Activated CD8-positive, alpha-beta T cell treated with anti-CD3 and anti-CD28 coated beads for 36 hours (primary cell): ENCODE results near the gene NAA80. TPM values are rescaled to one million over a fixed set of nuclear protein-coding genes. Genes with fewer than 3 reads are reported as not detected.
"Not testable (repeated sequence)": the region's sequence is repeated elsewhere in the genome, so short reads cannot be mapped to it uniquely, and the experiment has no call there.

Source experiments
- ATAC-seq: fragments of 200-7000 bp; cut with Tn5 transposase; one replicate; pipeline ENCODE4 v1.10.0; 2021; ENCODE audit warnings: mild to moderate bottlenecking, moderate library complexity
- CTCF ChIA-PET: fragments of 350-600 bp; sonication (Branson Sonifier 250); formaldehyde crosslinking; loops from one replicate; lab custom pipeline; 2021; ENCODE audit warnings: antibody characterized with exemption; lab: Charles Lee
- POLR2A ChIA-PET: fragments of 350-600 bp; sonication (Branson Sonifier 250); formaldehyde crosslinking; loops from one replicate; lab custom pipeline; 2021; ENCODE audit warnings: antibody characterized with exemption; lab: Charles Lee
- DNase-seq: peaks from one replicate; pipeline ENCODE4 v3.0.0-alpha.2; 2020
- H3K27ac Mint-ChIP-seq: one replicate; pipeline ENCODE4 v1.8.0; 2021; ENCODE audit warnings: mild to moderate bottlenecking, mixed read lengths
- H3K27me3 Mint-ChIP-seq: one replicate; pipeline ENCODE4 v1.8.0; 2021; ENCODE audit warnings: mixed read lengths
- H3K36me3 Mint-ChIP-seq: one replicate; pipeline ENCODE4 v1.8.0; 2021; ENCODE audit warnings: low read depth, mixed read lengths
- H3K4me1 Mint-ChIP-seq: one replicate; pipeline ENCODE4 v1.8.0; 2021; ENCODE audit warnings: low read depth, mixed read lengths
- H3K4me3 Mint-ChIP-seq: one replicate; pipeline ENCODE4 v1.8.0; 2021; ENCODE audit warnings: mild to moderate bottlenecking, moderate library complexity, mixed read lengths
- H3K9me3 Mint-ChIP-seq: one replicate; pipeline ENCODE4 v1.8.0; 2021; ENCODE audit warnings: mixed read lengths
- CTCF ChIP-seq: fragments of 200-600 bp; IDR thresholded peaks from one replicate; pipeline ENCODE4 v1.8.0; 2022; ENCODE audit warnings: antibody characterized with exemption, mild to moderate bottlenecking
- intact Hi-C: fragments of 100-400 bp; cut with micrococcal nuclease; formaldehyde crosslinking; loops from one replicate; pipeline ENCODE4 v1.10.0; 2022
- total RNA-seq, 2 experiments: library from RNA; stranded (reverse); gene quantifications; one replicate each; pipeline ENCODE4 v1.2.3, GENCODE V29; 2021

Gene NAA80
- total RNA-seq, 2 experiments from 2014 or later = 23.2 to 23.4 TPM

GRCh38 chr3:50314342-50314741 is 15.1 kb upstream of the NAA80 start:
- Mint-ChIP-seq H3K9me3 (peaks cover 1% of the 10 kb centered on the region), H3K4me1 (peaks cover 25% of the 10 kb centered on the region), H3K27me3 (no peaks in the 10 kb centered on the region), H3K27ac (no peak overlapping the region), H3K4me3 (no peak overlapping the region), H3K36me3 (peaks cover 4% of the 10 kb centered on the region)
- CTCF ChIA-PET = interaction anchor here (1.3 to 2.9 kb wide), 5 partner anchors 9 to 54 kb away, joined by 3 to 12 read pairs (median 3); partner anchors contain the start of genes HYAL3 and NAA80
- DNase-seq (no peak), ATAC-seq (no peak)
- POLR2A ChIA-PET = interaction anchor here (1.5 to 13.4 kb wide), 3 partner anchors 15 to 22 kb away, joined by 3 to 126 read pairs (median 4); partner anchors contain the start of genes HYAL3, IFRD2, NAA80 and RASSF1
- TF ChIP-seq CTCF = no peak
- intact Hi-C loops = no loop called here

GRCh38 chr3:50312041-50312440 is 12.8 kb upstream of the NAA80 start:
- H3K4me3 Mint-ChIP-seq, H3K27me3 Mint-ChIP-seq, CTCF ChIA-PET, DNase-seq, intact Hi-C loops, H3K36me3 Mint-ChIP-seq, POLR2A ChIA-PET, H3K27ac Mint-ChIP-seq, ATAC-seq, H3K9me3 Mint-ChIP-seq: not testable (repeated sequence)
- peaks cover 15% of the 10 kb centered on the region for H3K4me1 Mint-ChIP-seq

- ATAC-seq (peak; percentile 27), DNase-seq (no peak)
- no peak overlapping the region for H3K4me3 Mint-ChIP-seq
- H3K36me3 Mint-ChIP-seq = peaks cover 4% of the 10 kb centered on the region
- H3K9me3 Mint-ChIP-seq = no peaks in the 10 kb centered on the region
- CTCF ChIA-PET = interaction anchor here (1.2 to 1.9 kb wide), 4 partner anchors 16 to 22 kb away, joined by 3 to 5 read pairs (median 4); partner anchors contain the start of gene HYAL2
- no peak for TF ChIP-seq CTCF
- no peak overlapping the region for H3K27ac Mint-ChIP-seq
- peaks cover 18% of the 10 kb centered on the region for H3K4me1 Mint-ChIP-seq
- no peaks in the 10 kb centered on the region for H3K27me3 Mint-ChIP-seq
- POLR2A ChIA-PET = interaction anchor here (0.6 to 1.6 kb wide), 2 partner anchors 16 to 27 kb away, joined by 3 to 4 read pairs; no protein-coding TSS in a partner anchor
- intact Hi-C loops = no loop called here
Measured at GRCh38 chr3:50304601-50305000, 5.4 kb upstream of the NAA80 start.

DNA sequence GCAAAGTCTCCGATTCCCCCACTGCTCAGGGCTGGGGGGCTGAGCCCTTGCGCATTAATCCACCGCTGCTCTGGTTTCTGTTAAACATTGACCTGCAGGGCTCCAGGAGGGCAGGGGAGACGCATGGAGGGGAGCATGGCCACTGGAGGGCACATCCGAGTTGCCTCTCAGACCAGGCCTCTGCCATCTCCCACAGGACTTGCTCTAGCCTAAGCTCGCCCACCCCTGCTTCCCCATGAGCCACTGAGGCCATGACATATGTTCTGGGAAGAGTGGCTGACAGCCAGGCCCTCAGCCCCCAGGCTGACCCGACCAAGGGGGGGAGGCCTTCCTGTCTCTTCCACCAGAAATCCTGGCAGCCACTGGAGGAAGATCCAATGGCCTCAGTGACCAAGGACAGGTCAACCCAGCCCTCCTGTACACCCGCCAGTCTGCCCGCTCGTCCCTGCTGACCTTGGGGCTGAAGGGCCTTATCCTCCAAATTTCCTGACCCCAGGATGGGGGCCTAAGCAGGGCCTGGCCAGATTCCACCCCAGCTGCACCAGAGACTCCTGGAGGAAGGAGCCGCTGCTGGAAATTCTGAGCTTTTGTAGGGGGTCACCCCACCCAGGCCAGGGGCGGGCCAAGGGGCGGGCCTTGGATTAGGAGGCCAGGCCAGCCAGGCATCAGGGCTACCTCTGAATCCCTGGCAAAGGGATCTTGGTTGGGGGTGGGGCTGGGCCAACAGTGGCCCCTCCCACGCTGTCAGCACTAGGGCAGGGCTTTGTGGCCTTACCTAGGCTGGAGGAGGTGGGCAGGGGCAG is 4.0 kb upstream of the NAA80 start, which contains the start of gene HYAL1:
Gene HYAL1 (minus strand): TSS at position 562 of the 803 bp plus-strand sequence. CDS start 618 bp downstream, outside the sequence.
- H3K4me1 Mint-ChIP-seq = peaks cover 19% of the 10 kb centered on the region
- POLR2A ChIA-PET = no interaction called here
- DNase-seq = no peak

More for the DNA sequence above, 4.0 kb upstream of the NAA80 start, which contains the start of gene HYAL1:
- no peak for TF ChIP-seq CTCF
- no peak for ATAC-seq
- intact Hi-C loops = no loop called here
- H3K9me3 Mint-ChIP-seq = no peaks in the 10 kb centered on the region
- no peaks in the 10 kb centered on the region for H3K27me3 Mint-ChIP-seq
- H3K36me3 Mint-ChIP-seq = peaks cover 2% of the 10 kb centered on the region
- no peak within 1 kb of the TSS for H3K27ac Mint-ChIP-seq
- H3K4me3 Mint-ChIP-seq = no peak within 1 kb of the TSS
- CTCF ChIA-PET = interaction anchor here (0.9 to 2.1 kb wide), 2 partner anchors 21 to 108 kb away, joined by 3 to 8 read pairs; no protein-coding TSS in a partner anchor
